SIG-M5 (cell line): ENCODE data around the gene ELK4.
"Not testable (repeated sequence)": the region's sequence is repeated elsewhere in the genome, so short reads cannot be mapped to it uniquely, and the experiment has no call there.

Source experiments
- DNase-seq: peaks from one replicate; lab custom pipeline; 2025; lab: John Stamatoyannopoulos, UW

Gene ELK4

GRCh38 chr1:205664399-205665017 is 32.7 kb upstream of the ELK4 start:
- no peak for DNase-seq

- DNase-seq: no peak
Measured at GRCh38 chr1:205663286-205663936, 31.6 kb upstream of the ELK4 start.

- no peak for DNase-seq
Measured at GRCh38 chr1:205662791-205663190, 31.0 kb upstream of the ELK4 start.

- no peak for DNase-seq
Measured at GRCh38 chr1:205662135-205662738, 30.4 kb upstream of the ELK4 start.

- DNase-seq: no peak
Measured at GRCh38 chr1:205661429-205662134, 29.8 kb upstream of the ELK4 start.

- DNase-seq: no peak
Measured at GRCh38 chr1:205660361-205660760, 28.6 kb upstream of the ELK4 start.

GRCh38 chr1:205658943-205659581 is 27.3 kb upstream of the ELK4 start:
- DNase-seq: no peak

- no peak for DNase-seq
Measured at GRCh38 chr1:205656236-205656635, 24.4 kb upstream of the ELK4 start.

- DNase-seq: no peak
Measured at GRCh38 chr1:205652984-205653383, 21.2 kb upstream of the ELK4 start.

- DNase-seq: no peak
Measured at GRCh38 chr1:205650241-205650640, 18.4 kb upstream of the ELK4 start.

GRCh38 chr1:205645519-205645918 is 13.7 kb upstream of the ELK4 start:
- DNase-seq: no peak

GRCh38 chr1:205642679-205643307 is 11.0 kb upstream of the ELK4 start:
- no peak for DNase-seq

- DNase-seq: no peak
Measured at GRCh38 chr1:205639567-205639966, 7.8 kb upstream of the ELK4 start.

- DNase-seq: no peak
Measured at GRCh38 chr1:205637854-205638468, 6.2 kb upstream of the ELK4 start.

GRCh38 chr1:205636732-205637131 is 4.9 kb upstream of the ELK4 start:
- DNase-seq: no peak

GRCh38 chr1:205636138-205636530 is 4.3 kb upstream of the ELK4 start:
- DNase-seq: not testable (repeated sequence)

- no peak for DNase-seq
Measured at GRCh38 chr1:205633421-205633976, 1.7 kb upstream of the ELK4 start.

GRCh38 chr1:205632669-205633169 is 908 bp upstream of the ELK4 start:
- no peak for DNase-seq

GRCh38 chr1:205631010-205631767 is 622 bp downstream of the ELK4 start:
- DNase-seq: peak; percentile 51

GRCh38 chr1:205630651-205631009 is 1.2 kb downstream of the ELK4 start:
- no peak for DNase-seq
